Mucosa of descending colon (tissue), 3 donors: Measurements from ENCODE around the gene PLA2G6. TPM values are rescaled to one million over a fixed set of nuclear protein-coding genes. Genes with fewer than 3 reads are reported as not detected.

Experiments
- ATAC-seq: fragments of 200-7000 bp; cut with Tn5 transposase; one replicate; pipeline ENCODE4 v1.9.1; 2020; ENCODE audit warnings: mild to moderate bottlenecking, moderate library complexity
- DNase-seq, 3 donors: peaks; one replicate each; pipeline ENCODE4 v3.0.0-alpha.2; 2020
- H3K36me3 ChIP-seq: fragments of 200-600 bp; one replicate; pipeline ENCODE4 v1.8.0; 2021; ENCODE audit warnings: low read depth, mild to moderate bottlenecking
- H3K4me1 ChIP-seq: fragments of 200-600 bp; one replicate; pipeline ENCODE4 v1.8.0; 2021; ENCODE audit warnings: low read depth, mild to moderate bottlenecking
- H3K4me3 ChIP-seq: fragments of 200-600 bp; one replicate; pipeline ENCODE4 v1.8.0; 2021; ENCODE audit warnings: mild to moderate bottlenecking
- H3K9me3 ChIP-seq: fragments of 200-600 bp; one replicate; pipeline ENCODE4 v1.8.0; 2021; ENCODE audit warnings: mild to moderate bottlenecking
- CTCF ChIP-seq: fragments of 200-600 bp; IDR thresholded peaks from one replicate; pipeline ENCODE4 v1.8.0; 2022; ENCODE audit warnings: antibody characterized with exemption, mild to moderate bottlenecking
- intact Hi-C, 2 donors: fragments of 100-400 bp; cut with DNase I in 1 of 2; cut with micrococcal nuclease in 1 of 2; formaldehyde crosslinking; loops; one replicate each; pipeline versions ENCODE4 v1.11.0 to v1.11.1; 2022; cut with DNase I, micrococcal nuclease
- total RNA-seq, 3 donors: library from RNA; stranded (reverse); fragmentation: NEBNext Ultra II Directional in 2 of 3; extraction: Animal tissue kit (Norgen Biotek cat#: 25700) in 2 of 3; gene quantifications; one replicate each; pipeline versions ENCODE4 v1.2.1 to v1.2.4, GENCODE V29; 2021 to 2023
- donor health status: DM: no; HTN: no; CAD: no; lungs with moderate emphysema.
- donor health status: DM: no; HTN: no; CAD: no.
- donor health status: DM: no; HTN: yes; CAD: no.

PLA2G6 gene
- total RNA-seq, 3 donors from 2014 or later, result 28.5 to 38.7 (median 35.9) TPM

GRCh38 chr22:38141217-38141973 is 40.2 kb downstream of the PLA2G6 start:
- Histone ChIP-seq H3K9me3 (no peaks in the 10 kb centered on the region), H3K4me1 (no peaks in the 10 kb centered on the region), H3K36me3 (no peaks in the 10 kb centered on the region), H3K4me3 (no peak overlapping the region)
- DNase-seq, result peak in 1 of 3 donors; percentile 6
- ATAC-seq, result no peak
- intact Hi-C loops, result no loop called here
- no peak for TF ChIP-seq CTCF

- Histone ChIP-seq H3K4me3 (no peak overlapping the region), H3K4me1 (no peaks in the 10 kb centered on the region), H3K36me3 (no peaks in the 10 kb centered on the region), H3K9me3 (no peaks in the 10 kb centered on the region)
- intact Hi-C loops, result no loop called here
- ATAC-seq (no peak), DNase-seq (peak in 1 of 3 donors; percentile 3)
- TF ChIP-seq CTCF, result no peak
Measured at GRCh38 chr22:38139901-38140300, 41.7 kb downstream of the PLA2G6 start.

- ATAC-seq (no peak), DNase-seq (peak in 1 of 3 donors; percentile 4)
- no peaks in the 10 kb centered on the region for H3K9me3 ChIP-seq
- no peak for TF ChIP-seq CTCF
- no peaks in the 10 kb centered on the region for H3K36me3 ChIP-seq
- no peaks in the 10 kb centered on the region for H3K4me1 ChIP-seq
- H3K4me3 ChIP-seq, result no peak overlapping the region
- intact Hi-C loops, result no loop called here
Measured at GRCh38 chr22:38138961-38139360, 42.7 kb downstream of the PLA2G6 start.

GRCh38 chr22:38137876-38138687 is 43.5 kb downstream of the PLA2G6 start:
- no peak for ATAC-seq

GRCh38 chr22:38136607-38137006 is 45.0 kb downstream of the PLA2G6 start:
- ATAC-seq (no peak), DNase-seq (peak in 1 of 3 donors; percentile 3)
- Histone ChIP-seq H3K4me3 (no peak overlapping the region), H3K9me3 (no peaks in the 10 kb centered on the region), H3K36me3 (no peaks in the 10 kb centered on the region), H3K4me1 (no peaks in the 10 kb centered on the region)
- TF ChIP-seq CTCF, result no peak
- intact Hi-C loops, result no loop called here

More at GRCh38 chr22:38137876-38138687, 43.5 kb downstream of the PLA2G6 start:
- Histone ChIP-seq H3K36me3 (no peaks in the 10 kb centered on the region), H3K4me1 (no peaks in the 10 kb centered on the region), H3K4me3 (no peak overlapping the region), H3K9me3 (no peaks in the 10 kb centered on the region)
- intact Hi-C loops, result no loop called here
- DNase-seq, result peak in 1 of 3 donors; percentile 4
- TF ChIP-seq CTCF, result no peak
